ENCODE data around the gene OR56A5.

DNA sequence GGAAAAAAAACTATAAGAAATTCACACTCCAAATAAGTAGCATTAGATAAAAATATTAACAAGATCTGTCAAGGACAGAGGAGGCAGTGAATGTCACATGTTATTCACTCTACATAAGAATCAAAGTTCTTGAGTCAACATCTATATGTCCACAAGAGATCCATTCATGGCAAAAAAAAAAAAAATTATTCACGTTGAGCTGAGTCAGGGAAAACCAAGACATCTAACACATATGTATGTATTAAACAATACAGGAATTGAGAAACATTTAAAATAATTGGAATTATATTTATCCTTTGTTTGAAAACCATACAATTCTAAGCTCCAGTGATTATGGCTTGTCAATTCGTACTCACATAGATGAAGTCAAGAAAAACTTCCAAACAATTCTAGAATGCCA is 1.3 kb downstream of the OR56A5 start:
- TF ChIP-seq CTCF (IDR thresholded peaks at IDR 0.05) (no peak), POLR2AphosphoS5 (IDR thresholded peaks at IDR 0.05) (no peak)
